DOHH2 (cell line): ENCODE results near the gene ZNF467.

Source experiments
- H3F3A ChIP-seq: fragments of 200-600 bp; sonication (generic), shearing (Covaris generic); 2 replicates; pipeline ENCODE4 v1.6.0; 2016; ENCODE audit warnings: antibody characterized with exemption, mild to moderate bottlenecking; ENCODE audit not compliant: control insufficient read depth, insufficient read depth
- H3K27ac ChIP-seq: fragments of 200-600 bp; sonication (generic); 2 replicates; pipeline ENCODE4 v1.5.1; 2014; ENCODE audit warnings: low read depth, mild to moderate bottlenecking, low read length, moderate library complexity
- H3K27me3 ChIP-seq: fragments of 200-600 bp; sonication (generic); 2 replicates; pipeline ENCODE4 v1.6.1; 2014; ENCODE audit warnings: mild to moderate bottlenecking, low read length, mixed read lengths; ENCODE audit not compliant: control insufficient read depth
- H3K36me3 ChIP-seq: fragments of 200-600 bp; sonication (generic); 2 replicates; pipeline ENCODE4 v1.6.1; 2014; ENCODE audit warnings: mild to moderate bottlenecking, low read length, moderate library complexity, mixed read lengths; ENCODE audit not compliant: control insufficient read depth
- H3K4me1 ChIP-seq: fragments of 200-600 bp; sonication (generic); 2 replicates; pipeline ENCODE4 v1.6.1; 2014; ENCODE audit warnings: mild to moderate bottlenecking, low read length, mixed read lengths; ENCODE audit not compliant: control insufficient read depth
- H3K4me2 ChIP-seq: fragments of 200-600 bp; sonication (generic); 2 replicates; pipeline ENCODE4 v1.6.0; 2014; ENCODE audit warnings: mild to moderate bottlenecking, low read length, moderate library complexity
- H3K4me3 ChIP-seq: fragments of 200-600 bp; sonication (generic); 2 replicates; pipeline ENCODE4 v1.5.1; 2014; ENCODE audit warnings: mild to moderate bottlenecking, low read length, mixed read lengths
- H3K79me2 ChIP-seq: fragments of 200-600 bp; sonication (generic); 2 replicates; pipeline ENCODE4 v1.6.1; 2014; ENCODE audit warnings: mild to moderate bottlenecking, low read length, mixed read lengths; ENCODE audit not compliant: control insufficient read depth
- H3K9me2 ChIP-seq: fragments of 200-600 bp; sonication (generic); replicated peaks from 2 replicates; pipeline ENCODE4 v1.6.1; 2014; ENCODE audit warnings: mild to moderate bottlenecking, low read length, mixed read lengths; ENCODE audit not compliant: control insufficient read depth
- H3K9me3 ChIP-seq: fragments of 200-600 bp; sonication (generic); 2 replicates; pipeline ENCODE4 v1.6.1; 2014; ENCODE audit warnings: antibody characterized with exemption, low read length, mixed read lengths; ENCODE audit not compliant: control insufficient read depth, insufficient read depth
- H4K20me1 ChIP-seq: fragments of 200-600 bp; sonication (generic); 2 replicates; pipeline ENCODE4 v1.6.0; 2014; ENCODE audit warnings: low read depth, mild to moderate bottlenecking, antibody characterized with exemption, low read length, moderate library complexity; ENCODE audit not compliant: control insufficient read depth, insufficient read depth
- CTCF ChIP-seq: fragments of 200-600 bp; sonication (generic); IDR thresholded peaks from one replicate; pipeline ENCODE4 v1.5.1; 2014; ENCODE audit warnings: antibody characterized with exemption, mild to moderate bottlenecking, low read depth, low read length; ENCODE audit not compliant: poor library complexity, severe bottlenecking
- EZH2phosphoT487 ChIP-seq: fragments of 200-600 bp; sonication (generic); IDR thresholded peaks from 2 replicates; pipeline ENCODE4 v1.6.1; 2017; ENCODE audit warnings: borderline replicate concordance, mild to moderate bottlenecking, antibody characterized with exemption, low read length, moderate library complexity, mixed read lengths

ZNF467 gene

DNA sequence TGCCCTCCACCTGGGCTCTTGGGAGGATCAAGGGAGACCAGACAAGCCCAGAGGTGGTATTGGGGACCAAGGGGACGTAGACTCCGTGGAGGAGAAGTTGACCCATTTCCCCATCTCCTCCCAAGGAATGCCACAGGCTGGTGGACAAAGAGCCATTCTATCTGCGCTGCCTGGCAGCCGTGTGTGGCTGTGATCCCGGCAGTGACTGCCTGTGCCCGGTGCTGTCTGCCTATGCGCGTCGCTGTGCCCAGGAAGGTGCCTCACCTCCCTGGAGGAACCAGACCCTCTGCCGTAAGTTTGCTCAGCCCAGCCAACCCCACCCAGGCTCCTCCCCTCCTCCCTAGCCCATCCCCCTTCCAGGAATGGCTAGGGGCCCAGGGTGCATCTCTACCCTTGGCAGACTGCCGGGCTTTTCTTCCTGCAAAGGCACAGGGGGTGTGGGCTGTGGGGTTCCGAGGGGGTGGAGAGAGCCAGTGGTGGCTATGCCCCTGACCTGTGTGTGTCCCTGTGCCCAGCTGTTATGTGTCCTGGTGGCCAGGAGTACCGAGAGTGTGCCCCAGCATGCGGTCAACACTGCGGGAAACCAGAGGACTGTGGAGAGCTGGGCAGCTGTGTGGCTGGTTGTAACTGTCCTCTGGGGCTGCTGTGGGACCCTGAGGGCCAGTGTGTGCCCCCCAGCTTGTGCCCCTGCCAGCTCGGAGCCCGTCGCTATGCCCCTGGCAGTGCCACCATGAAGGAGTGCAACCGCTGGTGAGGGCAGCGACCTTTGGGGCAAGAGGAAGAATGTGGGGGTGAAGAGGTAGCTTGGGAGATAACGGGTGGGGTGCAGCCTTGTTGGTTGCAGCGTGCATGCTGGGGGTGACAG is 10.2 kb upstream of the ZNF467 start:
- Histone ChIP-seq H3K27me3 (no peaks in the 10 kb centered on the region), H3F3A (no peaks in the 10 kb centered on the region), H3K4me3 (no peak overlapping the region), H3K9me3 (no peaks in the 10 kb centered on the region), H3K27ac (no peak overlapping the region), H3K9me2 (no peaks in the 10 kb centered on the region), H3K36me3 (no peaks in the 10 kb centered on the region), H4K20me1 (no peaks in the 10 kb centered on the region), H3K79me2 (no peaks in the 10 kb centered on the region), H3K4me1 (peaks cover 12% of the 10 kb centered on the region), H3K4me2 (no peak overlapping the region)
- no peak for TF ChIP-seq EZH2phosphoT487
- TF ChIP-seq CTCF, result no peak

GRCh38 chr7:149782682-149783345 is 9.4 kb upstream of the ZNF467 start:
- Histone ChIP-seq H3F3A (no peaks in the 10 kb centered on the region), H3K9me2 (no peaks in the 10 kb centered on the region), H3K79me2 (no peaks in the 10 kb centered on the region), H4K20me1 (0 out of 2 replicates have a peak, but pooled peaks cover 4% of the 10 kb centered on the region), H3K4me3 (no peak overlapping the region), H3K27me3 (no peaks in the 10 kb centered on the region), H3K4me2 (no peak overlapping the region), H3K9me3 (no peaks in the 10 kb centered on the region), H3K4me1 (peaks cover 12% of the 10 kb centered on the region), H3K27ac (no peak overlapping the region), H3K36me3 (no peaks in the 10 kb centered on the region)
- TF ChIP-seq EZH2phosphoT487 (no peak), CTCF (no peak)

GRCh38 chr7:149781921-149782320 is 8.5 kb upstream of the ZNF467 start:
- Histone ChIP-seq H3K4me3 (no peak overlapping the region), H4K20me1 (0 out of 2 replicates have a peak, but pooled peaks cover 4% of the 10 kb centered on the region)
- TF ChIP-seq CTCF (no peak), EZH2phosphoT487 (no peak)

More at GRCh38 chr7:149781921-149782320, 8.5 kb upstream of the ZNF467 start:
- Histone ChIP-seq H3K27me3 (peaks cover under 1% of the 10 kb centered on the region; the same call in 1 of the 2 replicates), H3K27ac (no peak overlapping the region), H3K9me2 (no peaks in the 10 kb centered on the region), H3K36me3 (no peaks in the 10 kb centered on the region), H3K4me1 (peaks cover 12% of the 10 kb centered on the region), H3K79me2 (no peaks in the 10 kb centered on the region), H3K4me2 (no peak overlapping the region), H3K9me3 (no peaks in the 10 kb centered on the region), H3F3A (no peaks in the 10 kb centered on the region)
